Osteoblast (primary cell): ENCODE data around the gene ATRNL1. TPM values are rescaled to one million over a fixed set of nuclear protein-coding genes. Genes with fewer than 3 reads are reported as not detected.

Experiments
- DNase-seq: peaks from one replicate; pipeline ENCODE4 v3.0.0; 2011; ENCODE audit warnings: low spot score, mixed read lengths; ENCODE audit not compliant: insufficient read length; ENCODE audit errors: missing footprints
- H2AFZ ChIP-seq: 2 replicates; pipeline ENCODE4 v1.6.0; 2011; ENCODE audit warnings: mild to moderate bottlenecking, low read length
- H3K27ac ChIP-seq: 2 replicates; pipeline ENCODE4 v1.5.1; 2011; ENCODE audit warnings: mild to moderate bottlenecking, low read depth, low read length, moderate library complexity
- H3K27me3 ChIP-seq: 2 replicates; pipeline ENCODE4 v1.6.0; 2012; ENCODE audit warnings: mild to moderate bottlenecking, control low read depth, inconsistent platforms, low read length, moderate library complexity; ENCODE audit not compliant: insufficient read depth
- H3K36me3 ChIP-seq: 2 replicates; pipeline ENCODE4 v1.5.1; 2011; ENCODE audit warnings: mild to moderate bottlenecking, low read length, control low read depth, moderate library complexity; ENCODE audit not compliant: insufficient read depth
- H3K4me1 ChIP-seq: 2 replicates; pipeline ENCODE4 v1.5.1; 2011; ENCODE audit warnings: mild to moderate bottlenecking, low read length, control low read depth, moderate library complexity; ENCODE audit not compliant: insufficient read depth
- H3K4me2 ChIP-seq: 2 replicates; pipeline ENCODE4 v1.6.0; 2011; ENCODE audit warnings: mild to moderate bottlenecking, low read length; ENCODE audit not compliant: insufficient read depth
- H3K4me3 ChIP-seq: fragments of 200-600 bp; sonication (generic); 3 replicates; pipeline ENCODE4 v1.5.1; 2012; ENCODE audit warnings: mild to moderate bottlenecking, low read length, inconsistent platforms; ENCODE audit not compliant: insufficient read depth
- H3K79me2 ChIP-seq: 2 replicates; pipeline ENCODE4 v1.6.0; 2012; ENCODE audit warnings: mild to moderate bottlenecking, low read length, control low read depth, inconsistent platforms; ENCODE audit not compliant: insufficient read depth
- H3K9me3 ChIP-seq: 2 replicates; pipeline ENCODE4 v1.5.1; 2011; ENCODE audit warnings: low read depth, low read length, control low read depth
- H4K20me1 ChIP-seq: 2 replicates; pipeline ENCODE4 v1.6.0; 2012; ENCODE audit warnings: mild to moderate bottlenecking, low read length, control low read depth; ENCODE audit not compliant: insufficient read depth
- total RNA-seq: library from RNA; depleted of rRNA; stranded (reverse); fragments of >200 nt; gene quantifications from 2 replicates; pipeline ENCODE4 v1.2.3, GENCODE V29; 2012
- TF ChIP-seq, protein P1 (sequence below): IDR thresholded peaks from 2 replicates; pipeline ENCODE4 v1.5.1; 2011; ENCODE audit warnings: mild to moderate bottlenecking, low read depth, low read length, moderate library complexity; ENCODE audit errors: extremely low read depth

The ATRNL1 gene
- total RNA-seq, 1 donor: 1.4 TPM

DNA sequence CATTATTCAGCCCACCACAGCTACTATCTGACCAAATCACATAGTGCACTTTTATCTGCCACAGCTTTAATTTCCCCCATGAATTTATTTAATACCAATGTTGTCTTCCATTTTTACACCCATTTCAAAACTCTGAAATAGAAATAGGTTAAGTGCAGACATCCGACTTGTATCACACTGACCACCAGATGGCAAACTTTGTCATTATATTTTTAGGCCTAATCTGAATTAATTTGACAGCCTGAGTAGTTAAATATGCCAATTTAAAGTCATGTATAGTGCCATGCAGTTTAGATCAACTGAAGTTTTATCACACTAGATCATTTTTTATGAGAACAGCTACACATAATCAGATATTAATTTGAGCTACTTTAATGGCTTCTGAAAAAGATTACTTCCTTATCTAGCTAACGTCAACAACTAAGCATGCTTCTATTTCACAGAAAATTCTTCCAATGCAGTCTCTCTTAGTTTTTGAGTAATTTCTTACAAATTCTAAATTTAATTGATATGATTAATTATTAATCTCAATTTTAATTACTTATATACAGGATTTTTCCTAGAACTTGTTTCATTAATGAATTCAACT lies 613.4 kb downstream of the ATRNL1 start:
- Histone ChIP-seq H3K27ac (no peak overlapping the region), H3K4me2 (no peak overlapping the region), H3K36me3 (no peaks in the 10 kb centered on the region), H3K9me3 (no peaks in the 10 kb centered on the region), H4K20me1 (no peaks in the 10 kb centered on the region), H3K79me2 (no peaks in the 10 kb centered on the region), H3K4me3 (no peak overlapping the region), H3K4me1 (peaks cover 4% of the 10 kb centered on the region), H3K27me3 (peaks cover 2% of the 10 kb centered on the region), H2AFZ (no peak overlapping the region)
- no peak for DNase-seq
- TF ChIP-seq, protein P1, sequence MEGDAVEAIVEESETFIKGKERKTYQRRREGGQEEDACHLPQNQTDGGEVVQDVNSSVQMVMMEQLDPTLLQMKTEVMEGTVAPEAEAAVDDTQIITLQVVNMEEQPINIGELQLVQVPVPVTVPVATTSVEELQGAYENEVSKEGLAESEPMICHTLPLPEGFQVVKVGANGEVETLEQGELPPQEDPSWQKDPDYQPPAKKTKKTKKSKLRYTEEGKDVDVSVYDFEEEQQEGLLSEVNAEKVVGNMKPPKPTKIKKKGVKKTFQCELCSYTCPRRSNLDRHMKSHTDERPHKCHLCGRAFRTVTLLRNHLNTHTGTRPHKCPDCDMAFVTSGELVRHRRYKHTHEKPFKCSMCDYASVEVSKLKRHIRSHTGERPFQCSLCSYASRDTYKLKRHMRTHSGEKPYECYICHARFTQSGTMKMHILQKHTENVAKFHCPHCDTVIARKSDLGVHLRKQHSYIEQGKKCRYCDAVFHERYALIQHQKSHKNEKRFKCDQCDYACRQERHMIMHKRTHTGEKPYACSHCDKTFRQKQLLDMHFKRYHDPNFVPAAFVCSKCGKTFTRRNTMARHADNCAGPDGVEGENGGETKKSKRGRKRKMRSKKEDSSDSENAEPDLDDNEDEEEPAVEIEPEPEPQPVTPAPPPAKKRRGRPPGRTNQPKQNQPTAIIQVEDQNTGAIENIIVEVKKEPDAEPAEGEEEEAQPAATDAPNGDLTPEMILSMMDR: peak; percentile 60

DNA sequence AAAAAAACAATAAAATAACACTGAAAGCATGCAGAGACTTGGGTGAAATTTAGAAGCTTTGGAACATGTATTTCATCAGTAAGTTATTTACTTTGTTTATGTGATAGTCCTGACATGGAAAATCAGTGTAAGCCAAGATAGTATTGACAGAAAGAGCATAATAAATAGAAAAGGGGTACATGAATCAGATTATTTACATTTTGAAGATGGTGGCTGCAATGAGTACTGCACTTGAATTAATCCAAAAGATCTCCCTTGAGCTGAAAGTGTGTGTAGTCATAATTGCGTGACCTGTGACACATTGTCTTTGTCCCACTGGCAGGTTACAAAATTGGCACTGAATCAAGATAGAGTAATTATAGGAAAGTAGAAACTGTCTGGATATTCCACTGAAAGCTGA lies 617.0 kb downstream of the ATRNL1 start:
- Histone ChIP-seq H3K9me3 (no peaks in the 10 kb centered on the region), H3K4me3 (no peak overlapping the region), H3K4me2 (no peak overlapping the region), H3K4me1 (peaks cover 4% of the 10 kb centered on the region), H3K79me2 (no peaks in the 10 kb centered on the region), H2AFZ (no peak overlapping the region), H3K27me3 (no peaks in the 10 kb centered on the region), H4K20me1 (no peaks in the 10 kb centered on the region), H3K27ac (no peak overlapping the region), H3K36me3 (no peaks in the 10 kb centered on the region)
- TF ChIP-seq, protein P1: peak; percentile 8
- no peak for DNase-seq

DNA sequence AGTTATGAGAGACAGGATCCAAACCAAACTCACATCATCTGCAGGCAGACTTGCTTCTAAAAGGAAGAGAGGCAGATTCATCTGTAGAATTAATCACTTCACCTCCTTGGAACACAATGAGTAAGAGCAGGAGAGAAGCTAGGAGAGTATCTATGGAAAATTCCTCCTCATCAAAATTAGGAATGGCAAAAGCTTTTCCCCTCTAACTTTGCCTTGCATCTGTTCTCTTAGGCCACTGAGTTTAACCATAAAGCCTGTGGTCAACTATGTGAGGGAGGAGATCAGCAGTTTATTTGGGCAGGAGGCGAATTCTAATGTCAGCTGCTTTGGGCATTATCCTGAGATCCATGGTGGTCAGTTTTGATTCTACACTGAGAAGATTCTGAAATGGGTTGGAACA lies 618.1 kb downstream of the ATRNL1 start:
- H4K20me1 ChIP-seq: no peaks in the 10 kb centered on the region
- DNase-seq: no peak
- H2AFZ ChIP-seq: no peak overlapping the region
- TF ChIP-seq, protein P1: no peak
- no peaks in the 10 kb centered on the region for H3K9me3 ChIP-seq
- H3K36me3 ChIP-seq: no peaks in the 10 kb centered on the region
- no peak overlapping the region for H3K4me3 ChIP-seq
- no peak overlapping the region for H3K27ac ChIP-seq
- no peaks in the 10 kb centered on the region for H3K4me1 ChIP-seq
- H3K27me3 ChIP-seq: no peaks in the 10 kb centered on the region
- H3K79me2 ChIP-seq: no peaks in the 10 kb centered on the region
- no peak overlapping the region for H3K4me2 ChIP-seq

DNA sequence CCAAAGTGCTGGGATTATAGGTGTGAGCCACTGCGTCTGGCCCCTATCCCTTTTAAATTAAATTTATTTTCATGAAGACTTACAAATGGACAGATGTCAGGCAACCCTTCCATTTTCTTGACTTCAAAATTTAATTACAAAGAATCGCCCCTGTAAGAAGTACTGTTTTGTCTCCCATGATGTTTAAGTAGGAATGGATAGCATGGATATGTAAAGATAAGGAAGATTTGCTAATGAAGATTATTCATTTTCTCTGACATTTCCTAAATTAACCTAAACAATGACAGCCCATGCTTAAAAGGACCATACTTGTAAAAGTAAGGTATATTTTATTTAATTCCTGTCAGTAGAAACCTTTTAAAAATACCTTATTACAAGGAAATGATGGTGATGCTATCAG lies 627.0 kb downstream of the ATRNL1 start:
- no peak overlapping the region for H2AFZ ChIP-seq
- no peak overlapping the region for H3K4me2 ChIP-seq
- no peaks in the 10 kb centered on the region for H3K4me1 ChIP-seq
- H4K20me1 ChIP-seq: no peaks in the 10 kb centered on the region
- TF ChIP-seq, protein P1: no peak
- no peaks in the 10 kb centered on the region for H3K36me3 ChIP-seq
- no peaks in the 10 kb centered on the region for H3K79me2 ChIP-seq
- H3K4me3 ChIP-seq: no peak overlapping the region
- no peaks in the 10 kb centered on the region for H3K9me3 ChIP-seq
- no peak for DNase-seq
- H3K27ac ChIP-seq: no peak overlapping the region
- H3K27me3 ChIP-seq: no peaks in the 10 kb centered on the region
